WI38 (cell line): ENCODE results near the gene UBE2E3.

Experiments
- H3K4me3 ChIP-seq: 2 replicates; pipeline ENCODE4 v1.5.1; 2011; ENCODE audit warnings: low read depth, mild to moderate bottlenecking, control low read depth, low read length
- CTCF ChIP-seq: IDR thresholded peaks from 2 replicates; pipeline ENCODE4 v1.5.1; 2012; ENCODE audit warnings: low read depth, mild to moderate bottlenecking, control low read depth, low read length

The UBE2E3 gene

DNA sequence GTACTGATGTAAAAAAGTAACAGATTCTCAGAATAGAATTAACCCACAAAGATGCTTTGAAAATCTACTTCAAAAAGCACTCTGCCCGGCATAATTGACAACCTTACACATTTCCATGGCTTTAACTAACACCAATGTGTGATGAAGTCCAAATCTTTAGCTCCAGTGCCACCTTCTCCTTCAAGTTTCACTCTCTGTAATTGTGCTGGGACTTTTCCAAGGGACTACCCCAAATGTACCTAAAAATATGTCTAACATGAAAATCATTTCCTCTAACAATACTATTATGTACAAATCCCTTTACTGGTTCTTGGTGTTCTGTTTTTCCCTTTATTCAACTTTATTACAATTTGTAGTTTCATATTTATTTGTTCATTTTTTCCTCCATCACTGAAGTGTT lies 20.6 kb upstream of the UBE2E3 start:
- H3K4me3 ChIP-seq = no peak overlapping the region
- no peak for TF ChIP-seq CTCF

GRCh38 chr2:180960982-180961381 lies 19.4 kb upstream of the UBE2E3 start:
- no peak overlapping the region for H3K4me3 ChIP-seq
- no peak for TF ChIP-seq CTCF

DNA sequence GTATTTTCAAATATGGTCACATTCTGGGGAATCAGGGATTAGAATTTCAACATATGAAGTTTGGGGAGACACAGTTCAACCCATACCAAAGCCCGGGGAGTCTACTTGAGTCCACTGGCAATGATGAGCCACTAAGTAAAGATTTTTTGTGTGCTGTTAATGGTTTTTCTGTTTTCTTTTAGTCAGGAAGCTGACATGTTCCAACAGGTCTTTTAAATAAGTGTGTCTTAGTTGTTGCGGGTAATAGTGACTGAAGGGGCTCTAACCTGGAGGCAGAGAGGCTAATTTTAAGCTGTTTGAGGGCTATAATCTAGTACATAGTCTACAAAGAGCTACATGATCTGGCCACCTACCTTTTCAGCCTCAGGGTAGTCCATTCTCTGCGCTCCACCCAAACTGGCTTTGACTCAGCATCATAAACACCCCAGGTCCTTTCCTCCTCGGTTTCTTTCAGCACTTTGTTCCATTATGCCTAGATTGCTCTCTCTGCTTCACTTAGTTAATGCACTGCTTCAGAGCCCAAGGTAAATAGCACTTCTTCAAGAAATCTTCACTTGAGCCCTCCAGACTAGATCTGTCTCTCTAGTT lies 17.6 kb upstream of the UBE2E3 start:
- H3K4me3 ChIP-seq = no peak overlapping the region
- no peak for TF ChIP-seq CTCF

DNA sequence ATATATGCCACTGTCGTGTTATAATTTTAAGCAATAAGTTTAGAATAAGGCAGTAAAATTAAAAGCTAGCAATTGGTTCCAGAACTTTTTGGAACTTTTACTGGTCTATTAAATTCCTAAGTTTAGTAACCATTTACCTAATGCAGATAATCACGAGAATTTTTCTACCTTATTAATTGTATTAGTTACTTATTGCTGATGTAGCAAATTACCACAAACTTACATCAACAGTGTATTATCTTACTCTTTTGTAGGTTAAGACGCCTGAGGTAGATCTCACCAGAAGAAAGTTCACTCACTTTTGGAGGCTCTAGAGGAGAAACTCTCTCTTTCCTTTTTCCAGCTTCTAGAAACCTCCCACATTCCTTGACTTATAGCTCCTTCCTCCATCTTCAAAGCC lies 14.0 kb upstream of the UBE2E3 start:
- H3K4me3 ChIP-seq = no peak overlapping the region
- TF ChIP-seq CTCF = no peak

DNA sequence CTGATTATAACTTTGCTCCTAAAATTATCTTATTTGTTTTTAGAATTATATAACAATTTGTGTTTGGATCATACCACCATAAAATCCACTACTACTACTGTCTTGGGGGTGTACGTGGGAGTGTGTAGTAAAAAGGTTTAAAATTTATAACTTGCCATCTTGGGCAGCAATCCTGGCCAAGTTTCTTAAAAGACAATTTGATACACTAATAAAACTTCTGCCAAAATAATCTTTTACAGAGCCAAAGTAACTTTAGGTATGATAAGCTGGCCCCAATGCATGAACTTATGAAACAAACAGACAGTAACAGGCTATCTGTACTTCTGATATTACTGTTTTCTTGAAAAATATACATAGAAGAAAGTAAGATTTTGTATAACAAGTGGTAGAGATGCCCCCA lies 11.3 kb upstream of the UBE2E3 start:
- no peak overlapping the region for H3K4me3 ChIP-seq
- no peak for TF ChIP-seq CTCF

GRCh38 chr2:180970016-180970415 lies 10.4 kb upstream of the UBE2E3 start:
- no peak for TF ChIP-seq CTCF
- no peak overlapping the region for H3K4me3 ChIP-seq

- no peak overlapping the region for H3K4me3 ChIP-seq
- no peak for TF ChIP-seq CTCF
Observed at GRCh38 chr2:180971811-180972210, 8.6 kb upstream of the UBE2E3 start.
